Measurements from ENCODE around the gene PHACTR1.
"Not testable (repeated sequence)": the region's sequence is repeated elsewhere in the genome, so short reads cannot be mapped to it uniquely, and the experiment has no call there.

PHACTR1 gene

DNA sequence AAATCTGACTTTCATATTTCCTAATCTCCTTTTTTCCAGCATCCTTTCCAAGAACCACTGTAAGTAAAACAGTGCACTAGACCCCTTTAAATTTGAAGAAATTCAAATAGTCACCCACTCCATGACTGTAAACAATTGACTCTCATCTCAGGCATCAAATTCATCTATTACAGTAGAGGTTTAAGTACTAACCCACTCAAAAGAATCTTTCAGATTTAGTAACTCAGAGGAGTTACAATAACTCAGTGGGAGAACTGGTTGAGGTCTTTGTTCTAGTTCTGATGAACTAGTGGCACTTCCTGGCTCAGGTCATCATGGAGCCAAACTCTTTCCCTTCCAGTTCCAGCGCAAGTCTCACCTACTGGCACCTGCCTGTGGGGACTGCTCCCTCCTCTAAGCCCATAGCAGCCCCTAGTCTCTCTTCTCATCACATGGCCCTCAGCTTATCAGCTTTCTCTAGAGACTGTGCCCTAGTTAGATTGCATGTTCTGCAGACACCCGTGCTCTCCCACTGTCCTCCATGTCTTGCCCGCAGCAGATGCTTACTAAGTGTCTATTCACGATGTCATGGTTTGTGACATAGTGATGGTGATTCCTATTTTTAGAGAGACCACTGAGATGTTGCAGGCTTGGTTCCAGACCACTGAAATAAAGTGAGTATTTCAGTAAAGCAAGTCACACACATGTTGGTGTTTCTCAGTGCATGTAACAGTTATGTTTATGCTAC, 415.5 kb downstream of the PHACTR1 start:
- Histone ChIP-seq H3F3A (ENCODE audit: insufficient read depth, low read length) (no peaks in the 10 kb centered on the region), H3K9me2 (ENCODE audit: low read depth, low read length) (no peaks in the 10 kb centered on the region), H4K20me1 (ENCODE audit: insufficient read depth, low read length) (no peaks in the 10 kb centered on the region), H3K4me2 (ENCODE audit: low read length) (no peak overlapping the region), H3K9ac (ENCODE audit: low read length) (no peak overlapping the region), H3K4me3 (ENCODE audit: low read depth, low read length, poor library complexity, severe bottlenecking) (no peak overlapping the region), H3K4me1 (ENCODE audit: insufficient read depth, low read length, severe bottlenecking) (no peaks in the 10 kb centered on the region), H3K27ac (ENCODE audit: low read depth, low read length, poor library complexity, severe bottlenecking) (no peak overlapping the region), H3K79me2 (ENCODE audit: insufficient read depth, low read length) (no peaks in the 10 kb centered on the region), H3K9me3 (ENCODE audit: low read length) (no peaks in the 10 kb centered on the region), H3K36me3 (ENCODE audit: insufficient read depth, low read length) (no peaks in the 10 kb centered on the region), H3K27me3 (ENCODE audit: insufficient read depth, low read length) (0 out of 2 replicates have a peak, but pooled peaks cover 3% of the 10 kb centered on the region), H2AFZ (ENCODE audit: low read length) (no peak overlapping the region)
- TF ChIP-seq, protein P1, sequence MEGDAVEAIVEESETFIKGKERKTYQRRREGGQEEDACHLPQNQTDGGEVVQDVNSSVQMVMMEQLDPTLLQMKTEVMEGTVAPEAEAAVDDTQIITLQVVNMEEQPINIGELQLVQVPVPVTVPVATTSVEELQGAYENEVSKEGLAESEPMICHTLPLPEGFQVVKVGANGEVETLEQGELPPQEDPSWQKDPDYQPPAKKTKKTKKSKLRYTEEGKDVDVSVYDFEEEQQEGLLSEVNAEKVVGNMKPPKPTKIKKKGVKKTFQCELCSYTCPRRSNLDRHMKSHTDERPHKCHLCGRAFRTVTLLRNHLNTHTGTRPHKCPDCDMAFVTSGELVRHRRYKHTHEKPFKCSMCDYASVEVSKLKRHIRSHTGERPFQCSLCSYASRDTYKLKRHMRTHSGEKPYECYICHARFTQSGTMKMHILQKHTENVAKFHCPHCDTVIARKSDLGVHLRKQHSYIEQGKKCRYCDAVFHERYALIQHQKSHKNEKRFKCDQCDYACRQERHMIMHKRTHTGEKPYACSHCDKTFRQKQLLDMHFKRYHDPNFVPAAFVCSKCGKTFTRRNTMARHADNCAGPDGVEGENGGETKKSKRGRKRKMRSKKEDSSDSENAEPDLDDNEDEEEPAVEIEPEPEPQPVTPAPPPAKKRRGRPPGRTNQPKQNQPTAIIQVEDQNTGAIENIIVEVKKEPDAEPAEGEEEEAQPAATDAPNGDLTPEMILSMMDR (IDR thresholded peaks at IDR 0.05; ENCODE audit: low read length): no peak
- TF ChIP-seq EZH2 (IDR thresholded peaks at IDR 0.05; ENCODE audit: borderline replicate concordance, low read length): no peak

DNA sequence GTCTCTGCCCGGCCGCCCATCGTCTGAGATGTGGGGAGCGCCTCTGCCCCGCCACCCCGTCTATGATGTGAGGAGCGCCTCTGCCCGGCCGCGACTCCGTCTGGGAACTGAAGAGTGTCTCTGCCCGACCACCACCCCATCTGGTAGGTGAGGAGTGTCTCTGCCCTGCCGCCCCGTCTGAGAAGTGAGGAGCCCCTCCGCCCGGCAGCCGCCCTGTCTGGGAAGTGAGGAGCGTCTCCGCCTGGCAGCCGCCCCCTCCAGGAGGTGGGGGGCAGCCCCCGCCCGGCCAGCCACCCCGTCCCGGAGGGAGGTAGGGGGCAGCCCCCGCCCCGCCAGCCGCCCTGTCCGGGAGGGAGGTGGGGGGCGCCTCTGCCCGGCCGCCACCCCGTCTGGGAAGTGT, 417.3 kb downstream of the PHACTR1 start:
- H3K9ac ChIP-seq (ENCODE audit: low read length); H4K20me1 ChIP-seq (ENCODE audit: insufficient read depth, low read length); H3K36me3 ChIP-seq (ENCODE audit: insufficient read depth, low read length); H3F3A ChIP-seq (ENCODE audit: insufficient read depth, low read length); H3K4me2 ChIP-seq (ENCODE audit: low read length); H3K27me3 ChIP-seq (ENCODE audit: insufficient read depth, low read length); H3K9me2 ChIP-seq (ENCODE audit: low read depth, low read length); H3K79me2 ChIP-seq (ENCODE audit: insufficient read depth, low read length); H3K4me3 ChIP-seq (ENCODE audit: low read depth, low read length, poor library complexity, severe bottlenecking); H3K9me3 ChIP-seq (ENCODE audit: low read length); H2AFZ ChIP-seq (ENCODE audit: low read length); H3K27ac ChIP-seq (ENCODE audit: low read depth, low read length, poor library complexity, severe bottlenecking); H3K4me1 ChIP-seq (ENCODE audit: insufficient read depth, low read length, severe bottlenecking): not testable (repeated sequence)

DNA sequence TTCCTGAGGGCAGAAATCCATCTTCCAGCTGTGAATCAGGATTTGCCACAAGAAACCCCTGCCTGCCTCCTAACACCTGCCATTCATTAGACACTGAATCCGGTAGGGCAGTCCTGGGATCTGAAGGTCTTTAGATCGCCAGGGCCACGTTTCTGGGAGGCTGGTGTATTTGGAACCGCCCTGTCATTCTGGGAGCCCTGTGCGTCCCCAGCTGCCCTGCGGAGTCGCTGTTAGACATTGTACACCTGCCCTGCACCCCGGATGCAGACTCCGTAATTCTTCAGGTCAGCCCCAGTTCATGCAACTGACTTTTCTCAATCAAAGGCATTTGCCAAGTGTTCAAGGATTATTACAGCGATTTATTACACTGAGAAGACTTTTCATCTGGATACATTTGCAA, 418.6 kb downstream of the PHACTR1 start:
- Histone ChIP-seq H2AFZ (ENCODE audit: low read length) (no peak overlapping the region), H3K79me2 (ENCODE audit: insufficient read depth, low read length) (no peaks in the 10 kb centered on the region), H3K9me3 (ENCODE audit: low read length) (no peaks in the 10 kb centered on the region), H3K27ac (ENCODE audit: low read depth, low read length, poor library complexity, severe bottlenecking) (no peak overlapping the region), H3F3A (ENCODE audit: insufficient read depth, low read length) (no peaks in the 10 kb centered on the region), H3K4me2 (ENCODE audit: low read length) (no peak overlapping the region), H3K9ac (ENCODE audit: low read length) (no peak overlapping the region), H3K4me3 (ENCODE audit: low read depth, low read length, poor library complexity, severe bottlenecking) (no peak overlapping the region), H3K27me3 (ENCODE audit: insufficient read depth, low read length) (no peaks in the 10 kb centered on the region), H3K4me1 (ENCODE audit: insufficient read depth, low read length, severe bottlenecking) (no peaks in the 10 kb centered on the region), H4K20me1 (ENCODE audit: insufficient read depth, low read length) (no peaks in the 10 kb centered on the region), H3K9me2 (ENCODE audit: low read depth, low read length) (no peaks in the 10 kb centered on the region), H3K36me3 (ENCODE audit: insufficient read depth, low read length) (no peaks in the 10 kb centered on the region)
- TF ChIP-seq EZH2 (IDR thresholded peaks at IDR 0.05; ENCODE audit: borderline replicate concordance, low read length): no peak
- TF ChIP-seq, protein P1 (IDR thresholded peaks at IDR 0.05; ENCODE audit: low read length): no peak

DNA sequence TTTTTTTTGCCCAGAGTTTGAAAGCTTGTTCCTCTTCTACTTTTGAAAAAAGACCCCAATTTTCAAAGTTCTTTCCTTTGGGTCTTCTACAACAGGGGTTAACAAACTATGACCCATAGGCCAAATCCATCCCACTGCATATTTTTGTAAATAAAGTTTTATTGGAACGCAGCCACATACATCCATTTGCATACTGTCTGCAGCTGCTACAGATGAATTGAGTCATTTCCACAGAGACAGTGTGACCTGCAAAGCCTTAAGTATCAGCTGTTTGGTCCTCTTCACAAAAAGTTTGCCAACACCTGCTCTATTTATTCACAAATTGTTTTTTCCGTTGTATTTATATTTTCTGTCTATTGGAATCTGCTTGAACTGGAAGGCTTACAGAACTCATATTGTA, 422.6 kb downstream of the PHACTR1 start:
- Histone ChIP-seq H3K27me3 (ENCODE audit: insufficient read depth, low read length) (no peaks in the 10 kb centered on the region), H3K79me2 (ENCODE audit: insufficient read depth, low read length) (no peaks in the 10 kb centered on the region), H4K20me1 (ENCODE audit: insufficient read depth, low read length) (no peaks in the 10 kb centered on the region), H3K9me2 (ENCODE audit: low read depth, low read length) (no peaks in the 10 kb centered on the region), H3K27ac (ENCODE audit: low read depth, low read length, poor library complexity, severe bottlenecking) (no peak overlapping the region), H3K4me1 (ENCODE audit: insufficient read depth, low read length, severe bottlenecking) (no peaks in the 10 kb centered on the region), H3K4me3 (ENCODE audit: low read depth, low read length, poor library complexity, severe bottlenecking) (no peak overlapping the region), H2AFZ (ENCODE audit: low read length) (no peak overlapping the region), H3F3A (ENCODE audit: insufficient read depth, low read length) (no peaks in the 10 kb centered on the region), H3K4me2 (ENCODE audit: low read length) (no peak overlapping the region), H3K36me3 (ENCODE audit: insufficient read depth, low read length) (no peaks in the 10 kb centered on the region), H3K9ac (ENCODE audit: low read length) (no peak overlapping the region), H3K9me3 (ENCODE audit: low read length) (no peaks in the 10 kb centered on the region)
- TF ChIP-seq EZH2 (IDR thresholded peaks at IDR 0.05; ENCODE audit: borderline replicate concordance, low read length): no peak

Measured in OCI-LY1 (cell line).